Stimulated activated CD8-positive, alpha-beta memory T cell treated with anti-CD3 and anti-CD28 coated beads, Interleukin-4, amount 100 ng/mL, for 48 hours (primary cell): ENCODE measurements around the gene MTOR.
A peak's percentile ranks its signal among the peaks of the same experiment; 100 is the strongest.
"Not testable (repeated sequence)": the region's sequence is repeated elsewhere in the genome, so short reads cannot be mapped to it uniquely, and the experiment has no call there.

ENCODE experiments used
- DNase-seq: peaks from one replicate; pipeline ENCODE4 v3.0.0-alpha.2; 2020

Gene MTOR

DNA sequence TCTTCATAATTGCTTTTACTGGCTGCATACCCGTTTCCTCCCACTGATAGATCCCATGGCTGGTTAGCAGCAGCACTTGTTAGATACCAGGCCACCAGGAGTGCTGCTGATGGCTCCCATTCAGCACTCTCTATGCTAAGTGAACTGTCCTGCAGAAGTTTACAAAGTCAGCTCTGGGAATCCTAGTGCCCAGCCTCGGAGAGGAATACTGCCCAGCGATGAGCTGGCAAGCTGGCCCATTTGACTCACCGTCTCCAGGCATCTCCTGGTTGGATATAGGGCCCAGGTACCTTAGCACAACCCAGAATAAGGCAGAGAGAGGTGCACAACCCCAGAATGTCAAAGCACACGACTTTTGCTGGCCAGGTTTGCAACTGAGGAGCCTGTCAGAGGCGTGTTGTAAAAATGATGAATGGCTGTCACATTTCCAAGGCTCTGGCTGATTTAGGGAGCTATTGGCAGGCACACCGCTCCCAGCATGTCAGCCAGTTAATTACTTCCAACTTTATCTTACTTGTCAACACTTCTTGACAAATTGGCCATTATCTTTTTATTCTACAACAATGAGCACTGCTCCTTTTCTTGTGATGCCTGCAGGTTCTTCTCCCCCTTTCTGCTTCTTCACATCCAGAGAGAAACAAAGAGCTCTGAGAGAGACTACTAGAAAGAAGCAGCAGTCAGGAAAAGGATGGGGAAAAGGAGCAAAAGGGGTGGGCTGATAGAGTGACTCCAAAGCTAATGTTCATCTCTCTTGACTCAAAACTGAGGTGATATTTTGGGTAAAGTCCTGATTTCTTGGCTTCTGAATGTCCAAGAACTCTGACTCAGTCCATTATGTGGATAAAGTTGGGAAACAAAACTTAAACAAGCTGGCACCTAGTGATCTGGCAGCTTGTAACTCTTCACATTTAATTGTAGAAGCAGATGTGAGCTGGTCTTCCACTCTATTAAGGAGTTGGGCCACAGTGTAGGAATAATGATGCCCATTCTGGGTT lies 84.0 kb downstream of the MTOR start:
- no peak for DNase-seq

DNA sequence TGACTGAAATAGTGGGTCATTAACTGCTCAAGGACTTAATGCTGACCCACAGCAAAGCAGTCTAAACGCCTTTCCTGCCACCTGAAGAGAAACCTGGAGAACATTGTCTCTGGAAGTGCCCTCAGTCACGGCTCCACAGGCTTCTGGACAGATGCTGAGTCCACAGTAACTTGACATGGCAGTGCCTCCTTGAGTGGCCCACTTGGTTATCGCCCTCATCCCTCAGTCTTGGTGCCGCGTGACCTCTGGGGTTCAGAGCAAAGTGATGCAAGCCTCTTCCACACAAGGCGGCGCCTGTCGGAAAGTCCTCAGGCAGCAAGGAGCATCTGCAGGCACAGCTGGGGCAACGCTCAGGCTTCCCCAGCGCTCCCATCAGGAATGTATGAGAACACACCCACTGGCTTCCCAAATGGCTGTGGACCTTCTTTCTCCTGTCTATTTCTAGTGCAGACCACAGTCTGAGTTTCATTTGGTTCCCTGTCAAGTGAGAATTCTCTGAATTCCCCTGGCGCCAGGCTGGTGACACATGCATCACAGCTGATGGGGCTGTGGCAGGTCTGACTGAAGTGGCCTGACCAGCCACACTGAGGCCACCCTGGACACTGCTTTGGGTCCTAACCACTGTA lies 86.2 kb downstream of the MTOR start:
- DNase-seq, result no peak

DNA sequence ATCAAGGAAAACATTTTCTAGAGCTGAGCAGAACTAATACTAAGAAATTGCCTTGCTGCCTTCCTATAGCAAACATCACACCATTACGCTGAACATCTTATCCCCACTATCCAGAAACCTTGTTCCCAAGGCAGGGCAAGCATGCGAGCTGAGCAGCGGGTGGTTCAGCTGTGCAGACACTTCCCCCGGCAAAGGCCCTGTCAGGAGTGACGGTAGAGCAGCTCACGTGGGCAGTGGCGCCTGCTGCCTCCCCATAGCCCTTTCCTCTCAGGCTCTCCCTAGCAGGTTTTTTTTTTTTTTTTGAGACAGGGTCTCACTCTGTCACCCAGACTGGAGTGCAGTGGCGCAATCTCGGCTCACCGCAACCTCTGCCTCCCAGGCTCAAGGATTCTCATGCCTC lies 86.9 kb downstream of the MTOR start:
- no peak for DNase-seq

DNA sequence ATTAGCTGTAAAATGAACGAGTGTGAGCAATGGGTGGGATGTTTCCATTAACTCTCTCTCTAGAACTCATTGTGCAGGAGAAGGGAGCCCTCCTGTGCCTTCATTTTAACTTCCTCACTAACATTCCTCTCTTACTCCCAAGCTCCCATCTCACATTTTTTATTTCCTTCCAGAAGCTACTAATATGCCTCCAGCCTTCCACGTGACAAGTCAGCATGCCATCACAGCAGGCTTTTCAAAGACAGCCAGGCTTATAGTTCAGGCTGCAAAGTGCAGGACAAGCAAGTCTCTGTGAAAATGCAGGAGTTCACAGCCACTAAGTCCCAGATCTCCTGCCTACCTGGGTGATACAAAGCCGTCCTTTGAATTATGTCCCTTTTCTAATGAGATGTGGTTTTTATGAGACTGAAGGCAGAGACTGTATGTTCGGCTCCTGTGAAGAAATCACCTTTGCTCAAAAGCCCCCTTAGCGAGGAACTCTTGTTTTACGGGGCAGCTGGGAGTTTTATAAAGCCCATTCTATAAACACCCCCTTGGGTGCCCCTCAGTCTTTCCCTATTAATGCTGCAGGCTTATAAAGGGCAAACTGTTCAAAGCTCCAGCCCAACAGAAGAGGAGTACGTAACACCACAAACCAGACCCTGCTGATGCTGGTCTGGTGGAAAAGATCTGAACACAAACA lies 87.9 kb downstream of the MTOR start:
- no peak for DNase-seq

DNA sequence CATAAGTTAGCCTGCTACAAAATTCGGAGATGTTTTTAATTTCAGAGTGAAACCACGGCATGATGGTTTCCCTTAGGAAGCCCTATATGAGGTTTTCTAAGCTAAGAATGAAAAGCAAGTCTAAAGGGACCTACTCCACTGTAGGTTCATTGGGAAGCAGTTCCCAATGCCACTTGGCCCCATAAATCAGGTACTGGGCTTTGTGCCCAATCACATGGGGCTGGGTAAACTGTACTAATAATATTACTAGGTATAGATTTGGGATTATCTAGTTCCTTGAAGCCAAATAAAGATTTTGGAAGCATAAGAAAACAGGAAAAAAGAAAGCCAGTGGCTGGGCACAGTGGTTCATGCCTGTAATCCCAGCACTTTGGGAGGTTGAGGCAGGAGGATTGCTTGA lies 92.2 kb downstream of the MTOR start:
- no peak for DNase-seq

DNA sequence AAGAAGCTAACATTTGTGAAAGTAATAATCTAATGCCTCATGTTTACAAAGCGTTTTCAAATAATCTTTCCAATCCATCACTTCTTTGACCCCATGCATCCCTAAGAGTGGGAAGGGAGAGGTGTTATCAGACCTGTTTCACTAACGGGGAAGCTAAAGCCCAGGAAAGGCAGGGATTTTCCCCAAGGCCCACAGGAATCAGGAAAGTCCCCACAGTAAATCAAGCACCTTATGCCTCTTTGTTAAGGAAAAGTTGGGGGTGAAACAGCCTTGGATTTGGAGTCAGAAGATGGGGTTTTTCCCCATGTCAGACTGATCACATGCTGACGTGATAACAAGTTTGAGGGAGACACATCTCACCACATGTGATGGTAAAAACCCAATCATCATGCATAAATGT lies 93.1 kb downstream of the MTOR start:
- no peak for DNase-seq

DNA sequence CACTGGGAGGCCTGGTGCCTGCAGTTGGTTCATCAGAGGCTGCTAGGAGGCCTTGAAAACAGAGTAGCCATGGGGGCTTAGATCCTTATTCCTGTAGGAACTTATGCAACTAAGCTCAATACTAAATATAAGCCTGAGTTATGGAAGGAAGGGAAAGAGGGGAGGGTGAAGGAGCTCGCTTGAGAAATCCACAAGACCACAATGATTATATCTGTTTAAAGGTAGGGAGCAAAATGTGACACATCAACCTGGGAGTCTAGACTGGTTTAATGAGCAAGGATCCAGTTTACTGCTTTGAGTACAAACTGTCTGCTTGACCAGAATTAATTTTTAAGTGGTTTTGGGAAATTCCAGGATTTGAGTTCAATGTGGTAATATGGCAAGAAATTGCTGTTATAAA lies 93.6 kb downstream of the MTOR start:
- no peak for DNase-seq

DNA sequence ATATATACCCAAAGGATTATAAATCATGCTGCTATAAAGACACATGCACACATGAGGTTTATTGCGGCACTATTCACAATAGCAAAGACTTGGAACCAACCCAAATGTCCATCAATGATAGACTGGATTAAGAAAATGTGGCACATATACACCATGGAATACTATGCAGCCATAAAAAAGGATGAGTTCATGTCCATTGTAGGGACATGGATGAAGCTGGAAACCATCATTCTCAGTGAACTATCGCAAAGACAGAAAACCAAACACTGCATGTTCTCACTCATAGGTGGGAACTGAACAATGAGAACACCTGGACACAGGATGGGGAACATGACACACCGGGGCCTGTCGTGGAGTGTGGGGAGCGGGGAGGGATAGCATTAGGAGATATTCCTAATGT lies 95.6 kb downstream of the MTOR start:
- not testable (repeated sequence) for DNase-seq

DNA sequence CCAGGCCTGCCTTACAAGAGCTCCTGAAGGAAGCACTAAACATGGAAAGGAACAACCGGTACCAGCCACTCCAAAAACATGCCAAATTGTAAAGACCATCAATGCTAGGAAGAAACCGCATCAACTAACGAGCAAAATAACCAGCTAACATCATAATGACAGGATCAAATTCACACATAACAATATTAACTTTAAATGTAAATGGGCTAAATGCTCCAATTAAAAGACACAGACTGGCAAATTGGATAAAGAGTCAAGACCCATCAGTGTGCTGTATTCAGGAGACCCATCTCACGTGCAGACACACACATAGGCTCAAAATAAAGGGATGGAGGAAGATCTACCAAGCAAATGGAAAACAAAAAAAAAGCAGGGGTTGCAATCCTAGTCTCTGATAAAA lies 99.6 kb downstream of the MTOR start:
- DNase-seq, result not testable (repeated sequence)

DNA sequence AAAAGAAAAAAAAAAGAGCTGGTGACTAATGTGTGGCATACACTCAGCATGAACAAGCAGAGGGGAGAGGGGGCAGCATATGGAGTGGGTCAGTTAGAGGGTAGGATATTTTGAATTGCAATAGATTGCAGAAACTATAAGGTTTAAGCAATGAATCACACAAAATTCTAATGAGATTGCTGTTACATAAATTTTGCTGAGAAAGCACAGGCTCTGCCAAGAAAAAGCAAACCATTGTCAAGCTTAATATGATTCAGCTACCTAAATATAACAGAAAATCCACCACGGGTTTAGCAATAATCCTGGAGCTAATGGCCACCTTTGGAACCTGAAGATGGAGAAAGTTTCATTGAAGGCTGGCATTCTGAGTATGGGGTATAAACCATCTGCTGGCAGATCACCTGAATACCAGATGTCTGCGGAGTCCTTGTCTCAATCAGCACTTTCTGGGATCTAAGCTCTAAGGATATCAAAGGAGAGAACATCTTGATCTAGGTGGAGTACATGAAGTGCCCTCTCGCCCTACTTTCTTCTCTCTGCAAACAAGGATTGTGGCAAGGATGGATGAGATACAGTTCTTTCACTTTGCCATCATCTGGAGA lies 103.5 kb downstream of the MTOR start:
- DNase-seq, result no peak

DNA sequence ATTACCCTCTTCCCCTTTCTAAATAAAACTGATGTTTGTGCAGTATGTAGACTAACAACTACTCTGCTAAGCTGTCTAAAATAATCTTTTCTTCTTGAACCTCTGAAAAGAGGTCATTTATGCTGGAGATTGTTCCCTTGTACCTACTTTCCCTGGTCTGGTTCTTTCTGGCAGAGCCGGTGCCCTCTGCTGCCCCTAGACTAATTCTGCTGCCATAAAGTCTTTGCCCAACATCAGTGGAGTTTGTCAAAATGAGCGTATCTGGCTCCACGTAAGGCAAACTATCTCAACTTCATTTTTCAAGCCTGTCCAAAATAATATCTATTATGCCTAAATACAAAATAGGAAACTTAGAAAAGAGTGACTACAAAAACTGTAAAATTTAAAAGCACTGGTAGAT lies 104.1 kb downstream of the MTOR start:
- DNase-seq, result no peak

DNA sequence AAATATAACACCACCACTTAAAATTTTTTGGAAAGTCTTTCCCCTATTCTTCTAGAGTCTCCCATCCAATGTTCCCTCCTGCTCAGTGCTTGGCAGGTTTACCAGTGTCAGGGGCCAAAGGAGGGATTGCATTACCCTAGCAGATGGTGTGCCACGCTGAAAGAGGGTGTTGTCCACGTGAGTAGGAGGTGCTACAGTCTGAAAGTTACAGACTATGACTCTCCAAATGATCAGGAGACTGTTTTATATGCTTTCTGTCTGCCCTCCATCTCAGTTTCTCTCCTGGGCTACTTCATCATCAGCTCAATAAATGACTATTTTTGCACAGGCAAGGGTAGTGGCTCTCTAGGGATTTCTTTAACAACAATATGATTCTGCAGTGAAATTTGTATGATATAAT lies 104.5 kb downstream of the MTOR start:
- no peak for DNase-seq

DNA sequence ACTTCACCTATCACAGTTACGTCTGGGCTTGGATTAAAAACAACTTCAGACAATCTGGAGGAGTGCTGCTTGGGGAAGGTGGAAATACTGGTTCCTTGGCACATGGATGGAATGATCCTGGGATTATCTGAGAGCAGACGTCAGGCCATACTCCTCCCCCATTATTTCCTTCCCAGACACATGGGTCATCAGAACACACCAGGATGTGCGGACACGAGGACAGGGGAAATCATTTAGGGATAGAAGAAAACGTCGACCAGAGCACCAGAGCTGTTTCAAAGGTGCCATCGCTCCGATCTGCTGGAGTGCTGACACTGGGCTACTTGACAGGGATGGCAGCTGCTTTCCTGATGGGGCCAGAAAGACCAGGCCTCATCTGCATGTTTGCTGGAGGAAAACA lies 105.0 kb downstream of the MTOR start:
- DNase-seq, result no peak

DNA sequence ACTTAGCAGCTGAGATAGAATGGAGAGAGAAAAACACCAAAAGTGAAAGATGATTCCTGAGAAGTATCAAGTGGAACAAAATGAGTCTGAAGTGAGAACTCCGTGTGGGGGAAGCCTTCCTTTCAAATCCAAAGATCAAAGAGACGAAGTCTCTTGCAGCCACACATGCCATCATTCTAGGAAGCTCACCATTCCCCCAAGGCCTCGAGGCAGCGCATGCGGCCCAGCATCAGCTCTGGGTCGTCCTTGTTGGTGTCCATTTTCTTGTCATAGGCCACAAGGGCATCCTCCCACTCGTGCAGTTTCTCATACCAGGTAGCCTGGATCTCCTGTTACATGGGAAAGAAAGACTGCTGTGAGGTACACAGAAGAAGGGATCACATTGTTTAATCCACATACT lies 105.4 kb downstream of the MTOR start:
- peak; percentile 39 for DNase-seq

DNA sequence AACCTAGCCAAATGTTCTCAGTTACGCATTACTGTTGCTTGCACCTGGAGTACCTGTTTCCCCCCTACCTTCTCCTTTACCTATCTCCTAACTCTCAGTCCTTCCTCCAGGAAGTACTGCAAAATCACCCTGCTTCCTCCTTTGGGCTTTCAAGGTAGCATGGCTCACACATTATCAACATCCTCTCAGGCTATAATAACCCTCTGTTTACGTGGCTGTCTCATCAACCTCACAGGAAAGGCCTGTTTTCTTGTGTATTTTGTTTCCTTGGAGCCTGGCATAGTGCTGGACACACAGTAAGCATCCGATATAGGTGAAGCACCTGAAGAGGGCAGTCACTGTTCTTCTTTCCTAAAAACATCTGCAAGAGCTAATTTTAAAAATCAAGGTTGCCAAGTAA lies 105.9 kb downstream of the MTOR start:
- DNase-seq, result no peak

DNA sequence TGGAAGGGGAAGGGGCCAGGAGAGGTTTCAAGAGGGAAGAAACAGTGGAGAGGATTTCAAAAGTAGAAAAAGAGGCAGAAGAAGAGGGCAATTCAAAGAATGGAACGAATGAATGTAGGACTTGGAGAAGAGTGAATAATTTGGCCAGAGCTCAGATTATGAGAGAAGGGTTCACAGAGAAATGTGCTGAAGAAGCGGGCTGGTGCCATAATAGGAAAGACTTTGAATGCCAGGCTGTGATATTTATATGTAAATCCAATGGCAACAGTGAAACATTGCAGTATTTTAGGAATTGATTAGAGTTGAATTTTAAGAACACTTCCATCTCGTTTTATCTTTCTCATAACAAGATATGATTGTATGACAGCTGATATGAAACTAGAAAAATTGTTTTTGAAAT lies 109.2 kb downstream of the MTOR start:
- no peak for DNase-seq

DNA sequence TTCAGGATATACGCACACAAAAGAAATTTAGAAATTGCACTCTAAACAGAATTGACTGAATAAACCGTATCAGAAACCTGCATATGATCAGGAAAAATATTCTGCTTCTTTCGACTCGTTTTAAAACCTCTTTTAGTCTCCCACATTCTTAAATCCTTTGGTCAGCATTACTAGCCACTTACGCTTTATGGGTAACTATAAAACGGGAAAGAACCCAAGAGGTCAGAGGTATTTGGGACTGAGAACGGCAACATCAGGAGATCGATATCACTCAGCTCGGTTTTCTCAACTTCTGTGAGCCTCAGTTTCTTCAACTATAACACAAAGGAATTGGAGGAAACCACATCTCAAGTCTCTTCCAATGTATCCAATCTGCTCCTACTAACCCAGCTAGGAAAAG lies 109.6 kb downstream of the MTOR start:
- no peak for DNase-seq

DNA sequence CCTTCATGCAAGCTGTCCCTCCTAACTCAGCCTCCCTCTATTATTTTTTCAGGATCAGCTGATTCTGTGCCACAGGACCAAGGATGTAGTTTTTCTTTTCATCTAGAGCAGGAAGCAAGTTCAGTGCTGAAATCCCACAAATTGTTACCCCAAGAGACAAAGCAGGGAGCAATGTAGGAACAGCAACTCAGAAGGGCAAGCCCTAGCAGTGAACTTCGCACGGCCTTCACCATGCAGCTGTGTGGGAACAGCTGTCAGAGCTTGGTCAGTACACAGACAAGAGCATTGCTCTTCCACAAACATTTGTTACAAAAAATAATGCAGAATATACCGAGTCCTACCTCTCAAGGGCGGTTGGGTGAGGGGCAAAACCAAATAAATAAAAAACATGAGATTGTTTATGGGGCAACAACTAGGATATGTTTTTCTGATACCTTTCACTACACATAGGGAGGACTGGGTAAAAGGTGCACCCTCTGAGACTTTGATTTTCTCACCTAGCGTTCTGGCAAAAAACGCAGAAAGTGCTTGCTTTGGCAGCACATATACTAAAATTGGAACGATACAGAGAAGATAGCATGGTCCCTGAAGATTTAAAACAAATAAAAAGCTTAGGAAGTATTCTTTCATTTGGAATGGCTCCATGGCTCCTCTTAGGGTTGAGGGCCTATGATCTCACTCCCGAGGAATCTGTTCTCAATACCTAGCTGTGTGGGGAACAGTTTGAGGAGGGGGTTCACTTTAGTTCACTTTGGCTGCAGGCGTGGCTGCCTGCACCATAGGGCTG lies 110.3 kb downstream of the MTOR start:
- DNase-seq, result no peak

DNA sequence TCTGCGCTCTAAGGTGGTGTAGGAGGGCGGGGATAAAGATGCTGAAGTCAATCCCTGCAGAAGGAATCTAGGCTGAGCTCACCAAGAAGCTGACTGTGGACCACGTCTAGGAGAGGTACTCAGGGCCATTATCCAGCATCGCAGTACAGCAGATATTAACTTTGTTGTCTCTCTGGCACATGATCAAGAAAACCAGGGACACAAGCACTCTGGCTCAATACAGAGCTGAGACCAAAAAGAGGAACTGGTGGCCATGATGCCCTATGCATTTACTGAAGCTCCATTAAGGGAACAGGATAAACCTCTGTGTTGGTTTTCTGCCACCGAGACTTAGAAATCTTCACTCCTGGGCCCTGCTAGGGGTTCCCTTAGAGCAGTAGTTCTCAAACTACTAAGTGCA lies 111.2 kb downstream of the MTOR start:
- DNase-seq, result no peak

DNA sequence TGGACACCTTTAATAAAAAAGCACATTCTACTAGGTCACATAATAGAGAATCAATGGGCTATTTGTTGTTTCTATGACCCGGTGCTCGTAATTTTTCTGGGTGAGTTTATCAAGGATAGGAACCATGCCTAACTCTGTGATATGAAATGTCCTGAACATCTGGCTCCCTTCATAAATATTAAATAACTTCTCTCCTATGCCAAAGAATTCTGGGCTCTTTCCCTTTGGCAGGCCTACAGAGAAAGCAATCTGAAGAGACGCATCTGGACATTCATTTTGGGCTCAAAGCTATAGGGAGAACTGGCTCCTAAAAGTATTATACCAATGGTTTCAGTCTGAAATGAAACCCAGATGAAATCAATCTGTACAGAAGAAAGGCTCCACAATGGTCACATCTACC lies 112.0 kb downstream of the MTOR start:
- DNase-seq, result no peak

DNA sequence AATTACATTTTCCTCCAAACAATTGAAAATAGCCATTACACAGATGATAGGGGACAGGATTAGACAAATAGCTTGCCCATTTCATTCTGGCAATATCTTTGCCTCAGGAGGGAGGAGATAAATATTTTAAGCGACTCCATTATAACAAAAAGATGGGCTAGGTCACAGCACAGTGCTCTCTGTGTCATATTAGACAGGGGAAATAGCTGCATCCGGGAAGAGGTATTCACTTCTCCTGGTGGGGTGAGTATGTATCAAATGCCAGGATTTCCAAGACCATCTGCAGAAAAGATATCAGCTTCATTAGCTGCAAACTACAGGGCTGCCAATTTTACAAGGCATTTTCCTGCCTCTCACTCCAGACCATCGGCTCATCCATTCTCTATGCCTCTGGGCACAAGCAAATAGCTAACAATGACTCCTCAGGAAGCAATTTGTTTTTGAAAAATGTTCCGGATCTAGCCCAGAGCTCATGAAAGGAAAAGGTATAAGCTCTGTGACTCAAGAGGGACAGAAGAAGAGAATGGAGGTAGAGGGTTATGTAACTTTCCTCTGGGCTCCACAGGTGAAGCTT lies 115.1 kb downstream of the MTOR start:
- DNase-seq, result no peak

DNA sequence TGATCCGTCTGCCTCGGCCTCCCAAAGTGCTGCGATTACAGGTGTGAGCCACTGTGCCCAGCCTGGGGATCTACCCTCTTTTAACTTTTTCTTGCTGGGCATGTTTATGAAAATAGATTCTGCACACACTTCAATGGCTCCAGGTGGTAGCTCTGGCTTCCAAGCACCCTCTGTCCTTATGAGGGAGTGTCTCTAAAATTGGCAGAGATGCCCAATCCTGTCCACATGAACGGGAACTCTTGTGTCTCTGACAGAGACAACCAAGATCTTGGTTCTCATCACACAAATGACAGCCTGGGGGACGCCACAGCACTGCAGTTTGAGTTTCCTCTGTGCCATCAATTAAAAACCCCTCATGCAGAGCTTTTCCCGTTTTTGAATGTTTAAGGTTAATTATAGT lies 116.6 kb downstream of the MTOR start:
- no peak for DNase-seq
